GM15510 (cell line): Measurements from ENCODE around the gene DVL1.

Experiments
- POLR2A ChIP-seq: IDR thresholded peaks from 3 replicates; pipeline ENCODE4 v1.6.1; 2011; ENCODE audit warnings: borderline replicate concordance; ENCODE audit not compliant: insufficient read length; ENCODE audit errors: extremely low read depth

Gene DVL1

GRCh38 chr1:1341549-1342021, 7.6 kb downstream of the DVL1 start:
- no peak for TF ChIP-seq POLR2A

GRCh38 chr1:1340791-1341548, 8.2 kb downstream of the DVL1 start:
- TF ChIP-seq POLR2A = no peak

- no peak for TF ChIP-seq POLR2A
Measured at GRCh38 chr1:1340185-1340584, 9.0 kb downstream of the DVL1 start.

- no peak for TF ChIP-seq POLR2A
Measured at GRCh38 chr1:1338278-1338677, 10.9 kb downstream of the DVL1 start.

GRCh38 chr1:1337793-1338147, 11.4 kb downstream of the DVL1 start:
- no peak for TF ChIP-seq POLR2A

- TF ChIP-seq POLR2A = no peak
Measured at GRCh38 chr1:1336931-1337792, 12.1 kb downstream of the DVL1 start.

- TF ChIP-seq POLR2A = no peak
Measured at GRCh38 chr1:1336446-1336845, 12.8 kb downstream of the DVL1 start.

GRCh38 chr1:1335792-1336248, 13.4 kb downstream of the DVL1 start:
- no peak for TF ChIP-seq POLR2A

GRCh38 chr1:1335283-1335682, 13.9 kb downstream of the DVL1 start:
- no peak for TF ChIP-seq POLR2A

- no peak for TF ChIP-seq POLR2A
Measured at GRCh38 chr1:1334835-1335234, 14.4 kb downstream of the DVL1 start.

GRCh38 chr1:1333551-1334241, 15.5 kb downstream of the DVL1 start:
- no peak for TF ChIP-seq POLR2A

GRCh38 chr1:1332774-1333480, 16.3 kb downstream of the DVL1 start:
- no peak for TF ChIP-seq POLR2A

GRCh38 chr1:1332031-1332755, 17.0 kb downstream of the DVL1 start:
- no peak for TF ChIP-seq POLR2A
